ENCODE results near the gene SPINT2.

GRCh38 chr19:38326591-38326990 lies 62.2 kb downstream of the SPINT2 start:
- no peak for TF ChIP-seq EZH2 (IDR thresholded peaks at IDR 0.05)
- TF ChIP-seq FOXP2 (optimal IDR thresholded peaks at IDR 0.05; ENCODE audit: control extremely low read depth, extremely low read length, insufficient read depth): no peak
- no peak for TF ChIP-seq POLR2AphosphoS5 (IDR thresholded peaks at IDR 0.05; ENCODE audit: borderline replicate concordance, low read depth, low read length)

Measured in SK-N-MC (cell line).